Stimulated activated CD8-positive, alpha-beta memory T cell treated with anti-CD3 and anti-CD28 coated beads, Interleukin-7, amount 100 ng/mL, for 24 hours (primary cell): ENCODE results near the gene OSER1.
"Not testable (repeated sequence)": the region's sequence is repeated elsewhere in the genome, so short reads cannot be mapped to it uniquely, and the experiment has no call there.

Source experiments
- DNase-seq: peaks from one replicate; pipeline ENCODE4 v3.0.0-alpha.2; 2020; ENCODE audit warnings: low read depth

Gene OSER1

DNA sequence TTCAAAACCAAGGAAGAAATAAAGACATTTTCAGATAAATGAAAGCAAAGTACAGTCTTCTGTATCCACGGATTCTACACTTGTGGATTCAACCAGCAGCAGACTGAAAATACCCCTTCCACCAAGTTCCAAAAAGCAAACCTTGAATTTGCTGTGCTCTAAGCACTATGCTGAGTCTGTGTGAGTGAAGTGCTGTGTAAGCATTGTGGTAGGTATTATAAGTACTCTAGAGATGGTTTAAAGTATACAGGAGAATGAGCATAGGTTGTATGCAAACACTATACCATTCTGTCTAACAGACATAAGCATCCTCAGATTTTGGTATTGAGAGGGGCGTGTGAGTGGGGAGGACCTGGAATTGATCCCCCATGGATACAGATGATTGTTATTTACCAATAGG is 9.6 kb downstream of the OSER1 start:
- no peak for DNase-seq

- DNase-seq = no peak
These were observed 10.2 kb downstream of the OSER1 start for GRCh38 chr20:44200371-44200770.

DNA sequence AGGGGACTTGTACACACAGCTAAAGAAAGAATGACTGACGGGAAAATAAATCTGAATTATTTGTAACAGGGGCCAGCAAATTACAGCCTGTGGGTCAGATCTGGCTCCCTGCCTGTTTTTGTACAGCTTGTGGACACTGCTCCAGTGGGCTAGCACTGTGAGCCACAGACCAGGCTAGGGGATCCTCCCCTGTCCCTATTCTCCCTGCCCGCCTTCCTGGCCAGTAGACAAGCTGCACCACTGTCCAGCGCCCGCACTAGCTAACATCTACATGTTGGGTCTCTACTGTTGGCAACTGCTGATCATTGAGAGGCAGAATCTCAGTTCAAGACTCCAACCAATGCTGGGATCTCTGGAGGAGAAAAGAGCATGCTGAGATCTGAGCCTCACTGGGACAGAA is 10.7 kb downstream of the OSER1 start:
- DNase-seq = no peak

GRCh38 chr20:44198872-44199271 is 11.7 kb downstream of the OSER1 start:
- DNase-seq = no peak

GRCh38 chr20:44196271-44196670 is 14.3 kb downstream of the OSER1 start:
- no peak for DNase-seq

DNA sequence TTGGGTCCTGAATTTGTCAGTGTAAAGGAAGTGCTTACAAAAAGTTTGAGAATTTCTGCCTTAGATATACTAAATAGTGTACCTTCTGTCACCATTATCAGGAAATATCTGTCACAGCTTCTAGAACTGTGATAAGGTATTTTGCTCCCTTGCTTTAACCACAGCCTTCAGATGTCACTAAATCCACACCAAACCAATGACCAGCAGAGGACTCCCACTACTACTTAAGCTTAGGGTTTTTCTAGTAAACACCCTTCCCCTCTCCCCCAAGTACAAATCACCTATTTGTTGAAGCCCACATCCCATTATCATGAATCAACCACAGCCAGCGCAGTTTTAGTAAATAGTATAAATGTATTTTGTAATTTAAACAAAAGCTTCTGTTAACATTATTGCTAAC is 15.0 kb downstream of the OSER1 start:
- DNase-seq = no peak

- no peak for DNase-seq
These were observed 16.8 kb downstream of the OSER1 start for GRCh38 chr20:44193801-44194200.

GRCh38 chr20:44191640-44192039 is 18.9 kb downstream of the OSER1 start:
- DNase-seq = not testable (repeated sequence)

- not testable (repeated sequence) for DNase-seq
These were observed 20.2 kb downstream of the OSER1 start for GRCh38 chr20:44190197-44190852.

- DNase-seq = no peak
These were observed 21.8 kb downstream of the OSER1 start for GRCh38 chr20:44188752-44189151.

DNA sequence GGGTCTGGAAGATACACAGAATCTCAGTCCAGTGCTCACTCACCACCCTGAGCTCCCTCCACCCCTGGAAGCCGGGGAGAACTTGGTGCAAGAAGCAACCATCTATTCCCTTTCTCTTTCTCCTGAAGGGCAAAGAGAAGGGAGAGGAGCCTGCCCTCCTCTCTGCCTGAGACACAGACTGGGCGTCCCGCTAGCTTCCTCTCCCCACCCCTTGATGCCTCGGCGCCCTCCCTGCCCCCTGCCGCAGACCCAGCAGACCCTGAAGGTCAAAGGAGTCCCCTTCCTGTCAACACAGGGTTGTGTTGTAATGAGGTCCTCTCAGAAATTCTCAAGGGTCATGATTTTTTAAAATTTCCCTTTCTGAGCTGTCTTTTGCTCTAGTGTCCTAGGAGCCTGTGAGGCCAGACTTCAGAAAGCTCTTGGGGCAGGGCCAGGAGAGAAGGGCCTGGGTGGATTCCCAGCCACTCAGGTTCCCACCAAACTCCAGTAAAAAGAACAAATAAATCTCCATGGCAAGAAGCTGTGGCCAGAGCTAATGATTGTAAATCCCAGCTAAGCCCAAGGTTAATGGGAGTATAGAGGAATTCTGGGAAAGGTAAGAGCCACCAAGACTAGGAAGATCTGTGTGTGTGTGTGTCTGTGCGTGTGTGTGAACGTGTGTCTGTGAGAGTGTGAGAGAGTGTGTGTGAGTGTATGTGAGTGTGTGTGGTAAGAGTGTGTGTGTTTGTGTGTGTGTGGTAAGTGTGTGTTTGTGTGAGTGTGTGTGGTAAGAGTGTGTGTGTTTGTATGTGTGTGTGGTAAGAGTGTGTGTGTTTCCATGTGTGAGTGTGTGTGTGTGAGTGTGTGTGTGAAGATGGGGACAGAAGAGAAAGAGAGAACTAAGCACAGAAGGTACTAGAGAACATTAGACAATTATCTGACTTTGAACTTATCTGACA is 22.5 kb downstream of the OSER1 start:
- no peak for DNase-seq

DNA sequence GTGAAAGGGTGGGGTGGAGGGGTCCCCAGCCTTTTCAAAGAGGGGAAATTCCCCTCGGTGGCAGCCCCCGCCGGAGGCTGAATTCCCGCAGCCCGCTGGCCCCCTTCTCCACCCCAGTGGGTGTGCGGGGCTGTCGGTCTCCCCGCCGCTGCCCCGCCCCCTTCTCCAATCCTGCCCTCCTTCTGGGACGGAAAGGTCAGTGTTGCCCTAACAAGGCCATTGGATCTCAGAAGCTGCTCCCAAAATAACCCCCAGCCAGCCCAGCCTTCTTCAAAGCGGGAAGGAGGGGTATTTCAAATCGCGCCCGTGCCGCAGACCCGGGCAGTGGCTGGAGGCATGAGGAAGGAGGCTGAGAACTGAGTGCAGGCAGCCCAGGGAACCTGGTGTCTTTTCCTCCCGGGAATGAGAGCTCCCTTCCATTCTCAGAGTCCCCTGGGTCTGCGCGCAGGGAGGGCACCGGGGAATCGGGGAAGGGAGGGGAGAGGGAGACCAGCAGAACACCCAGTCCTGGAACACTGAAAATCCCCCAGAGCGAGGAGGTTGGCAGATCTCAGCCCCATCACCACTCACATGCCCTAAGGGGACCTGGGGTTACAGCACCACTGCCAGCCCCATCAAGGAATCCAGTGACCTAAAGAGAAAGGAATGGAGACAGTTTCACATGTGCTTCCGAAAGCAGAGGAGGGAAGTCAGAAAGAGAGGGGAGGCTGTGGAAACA is 23.4 kb downstream of the OSER1 start, which contains the start of gene JPH2:
JPH2 (minus strand) TSS at position 135 of the 718 bp plus-strand sequence. CDS start 483 bp downstream, outside the sequence.
- DNase-seq = no peak

GRCh38 chr20:44186674-44187053 is 23.9 kb downstream of the OSER1 start:
- no peak for DNase-seq

DNA sequence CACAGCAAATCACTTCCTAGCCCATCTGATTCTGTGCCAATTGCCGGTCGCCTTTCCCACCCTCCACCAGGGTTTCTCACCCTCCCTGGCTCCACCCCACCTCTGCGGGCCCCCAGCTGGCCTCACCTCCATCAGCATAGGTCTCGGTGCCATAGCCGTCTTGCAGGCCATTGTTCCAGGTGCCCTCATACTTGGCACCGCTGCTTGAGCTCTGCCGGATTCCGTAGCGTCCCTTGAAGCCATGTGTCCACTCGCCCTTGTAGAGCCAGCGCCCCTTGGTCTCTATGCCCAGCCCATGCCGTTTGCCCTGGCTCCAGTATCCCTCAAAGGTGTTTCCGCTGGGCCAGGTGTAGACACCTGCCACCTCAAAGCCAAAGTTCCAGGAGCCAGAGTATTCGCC is 24.4 kb downstream of the OSER1 start:
- no peak for DNase-seq

- DNase-seq = no peak
These were observed 25.0 kb downstream of the OSER1 start for GRCh38 chr20:44185574-44185973.

GRCh38 chr20:44183282-44183681 is 27.3 kb downstream of the OSER1 start:
- no peak for DNase-seq

GRCh38 chr20:44182863-44183262 is 27.7 kb downstream of the OSER1 start:
- DNase-seq = no peak

GRCh38 chr20:44182135-44182765 is 28.3 kb downstream of the OSER1 start:
- no peak for DNase-seq

DNA sequence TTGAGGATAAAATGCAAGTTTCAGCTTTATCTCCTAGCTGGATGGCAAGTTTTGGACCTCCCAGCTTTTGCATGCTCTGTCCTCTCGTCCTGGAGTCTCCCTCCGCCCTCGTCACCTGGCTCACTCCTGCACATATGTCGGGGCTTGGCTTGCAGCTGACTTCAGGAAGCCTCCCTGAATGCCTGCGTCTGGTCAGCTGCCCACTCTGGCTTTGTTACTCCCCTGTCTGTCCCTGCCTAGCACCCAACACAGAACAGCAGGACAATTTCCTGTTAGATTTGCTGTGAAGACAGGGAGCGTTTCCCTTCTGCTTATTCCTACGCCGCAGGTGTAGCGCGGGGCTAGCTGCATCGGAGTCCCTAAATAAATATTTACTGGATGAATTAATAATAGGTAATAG is 29.0 kb downstream of the OSER1 start:
- no peak for DNase-seq

DNA sequence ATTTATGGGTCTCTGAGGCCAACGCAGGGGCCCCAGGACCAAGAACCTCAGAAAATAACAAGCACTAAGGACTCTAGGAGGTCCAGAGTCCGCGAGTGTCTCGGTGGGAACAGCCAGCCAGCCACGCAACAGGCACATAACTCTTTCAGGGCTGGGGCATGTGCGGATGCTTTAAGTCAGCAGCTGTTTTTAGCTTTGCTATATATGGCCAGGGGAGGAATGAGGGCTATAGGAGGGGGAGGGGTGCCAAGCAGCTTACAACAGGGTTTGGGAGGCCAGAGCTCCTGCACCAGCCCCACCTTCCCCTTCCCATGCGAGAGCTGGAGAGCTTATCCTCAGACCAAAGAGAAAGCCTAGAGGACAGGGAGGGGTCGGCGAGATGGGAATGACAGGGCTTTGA is 29.8 kb downstream of the OSER1 start:
- no peak for DNase-seq

DNA sequence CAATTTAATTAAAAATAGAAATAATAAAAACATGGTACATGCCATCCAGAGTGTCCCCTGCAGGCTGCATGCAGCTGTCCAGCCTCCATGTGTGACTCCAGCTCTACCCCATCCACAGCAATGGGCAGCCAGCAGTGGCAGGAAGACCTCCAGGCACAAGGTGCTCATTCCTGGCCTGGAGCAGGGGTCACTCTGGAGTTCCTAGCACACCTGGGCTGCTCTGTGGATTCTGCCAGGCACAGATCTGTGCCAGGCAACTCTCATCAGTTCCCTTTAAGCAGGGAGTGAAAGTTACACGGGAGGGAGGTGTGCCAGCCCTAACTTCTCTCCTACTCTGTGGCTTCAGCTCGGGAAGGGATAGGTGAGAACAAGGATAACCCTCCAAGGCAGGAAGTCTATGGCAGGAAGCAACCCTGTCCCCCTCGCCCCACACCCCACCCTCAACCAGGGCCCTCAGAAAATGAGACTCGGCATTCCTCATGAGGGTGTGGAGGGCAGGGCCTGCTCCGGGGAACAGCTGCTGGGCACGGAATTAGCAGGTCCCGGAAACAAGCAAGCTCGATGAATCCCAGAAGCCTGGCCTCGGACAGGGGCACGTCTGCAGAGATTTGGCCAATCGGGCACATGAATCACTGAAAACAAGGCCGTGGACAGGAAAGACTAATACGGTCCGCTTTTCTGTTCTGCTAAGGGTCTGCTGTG is 33.6 kb downstream of the OSER1 start:
- no peak for DNase-seq
